Lower lobe of right lung (tissue), 2 donors: Measurements from ENCODE around the gene MLXIP. TPM values are rescaled to one million over a fixed set of nuclear protein-coding genes. Genes with fewer than 3 reads are reported as not detected.

ENCODE experiments used
- ATAC-seq, 2 donors: fragments of 200-7000 bp; cut with Tn5 transposase; one replicate each; pipeline ENCODE4 v1.9.1; 2020 to 2022; ENCODE audit warnings: mild to moderate bottlenecking in 2 of 2, moderate library complexity in 2 of 2
- DNase-seq: peaks from one replicate; pipeline ENCODE4 v3.0.0-alpha.2; 2020
- H3K27ac ChIP-seq: fragments of 200-600 bp; one replicate; pipeline ENCODE4 v1.8.0; 2022
- H3K27me3 ChIP-seq: fragments of 200-600 bp; one replicate; pipeline ENCODE4 v1.8.0; 2022; ENCODE audit warnings: low read depth
- H3K36me3 ChIP-seq: fragments of 200-600 bp; one replicate; pipeline ENCODE4 v1.8.0; 2022; ENCODE audit warnings: mild to moderate bottlenecking
- H3K4me1 ChIP-seq: fragments of 200-600 bp; one replicate; pipeline ENCODE4 v1.8.0; 2022
- H3K4me3 ChIP-seq: fragments of 200-600 bp; one replicate; pipeline ENCODE4 v1.8.0; 2022; ENCODE audit warnings: mild to moderate bottlenecking
- H3K9me3 ChIP-seq: fragments of 200-600 bp; one replicate; pipeline ENCODE4 v1.8.0; 2022
- CTCF ChIP-seq: fragments of 200-600 bp; IDR thresholded peaks from one replicate; pipeline ENCODE4 v1.8.0; 2022; ENCODE audit warnings: antibody characterized with exemption, mild to moderate bottlenecking
- intact Hi-C: fragments of 100-400 bp; cut with DNase I; formaldehyde crosslinking; loops from one replicate; pipeline ENCODE4 v1.11.0; 2022
- long read RNA-seq: library from polyadenylated mRNA; unstranded; transcript quantifications from one replicate; pipeline ENCODE4 v2.0.0, GENCODE V29; 2021
- total RNA-seq: library from RNA; stranded (reverse); fragmentation: NEBNext Ultra II Directional; extraction: Animal tissue kit (Norgen Biotek cat#: 25700); gene quantifications from one replicate; pipeline ENCODE4 v1.2.1, GENCODE V29; 2021
- donor health status: DM: no; HTN: yes; CAD: no; lungs with severe emphysema.

Gene MLXIP
- total RNA-seq: 55.9 TPM
- long read RNA-seq, full-length matches to known transcripts: 36 of 158 reads
- long read RNA-seq, partial matches to known transcripts: 65 of 158 reads
- long read RNA-seq, other reads (novel, unspliced or antisense): 57 of 158 reads

- Histone ChIP-seq H3K36me3 (no peaks in the 10 kb centered on the region), H3K9me3 (no peaks in the 10 kb centered on the region), H3K4me3 (peak within 1 kb of the TSS; percentile 92), H3K4me1 (peaks cover 45% of the 10 kb centered on the region), H3K27me3 (no peaks in the 10 kb centered on the region), H3K27ac (peak within 1 kb of the TSS; percentile 85)
- no peak for TF ChIP-seq CTCF
- intact Hi-C loops: no loop called here
- DNase-seq: peak; percentile 96
- peak; percentile 90 to 95 for ATAC-seq
Measured at GRCh38 chr12:122078141-122079032, at the start of gene MLXIP. Gene MLXIP (plus strand): TSS chr12:122078756. CDS start chr12:122078854, 98 bp downstream.

GRCh38 chr12:122028905-122029560, 49.5 kb upstream of the MLXIP start:
- Histone ChIP-seq H3K9me3 (no peaks in the 10 kb centered on the region), H3K27ac (no peak overlapping the region), H3K36me3 (no peaks in the 10 kb centered on the region), H3K4me3 (no peak overlapping the region), H3K27me3 (no peaks in the 10 kb centered on the region), H3K4me1 (peaks cover 2% of the 10 kb centered on the region)
- DNase-seq: no peak
- intact Hi-C loops: no loop called here
- no peak for TF ChIP-seq CTCF
- ATAC-seq: no peak

GRCh38 chr12:122029620-122030423, 48.7 kb upstream of the MLXIP start:
- H3K36me3 ChIP-seq: no peaks in the 10 kb centered on the region
- H3K27me3 ChIP-seq: no peaks in the 10 kb centered on the region
- H3K9me3 ChIP-seq: no peaks in the 10 kb centered on the region
- H3K27ac ChIP-seq: no peak overlapping the region
- peaks cover 4% of the 10 kb centered on the region for H3K4me1 ChIP-seq
- ATAC-seq (peak in 1 of 2 donors; percentile 60), DNase-seq (no peak)
- TF ChIP-seq CTCF: no peak
- intact Hi-C loops: no loop called here
- no peak overlapping the region for H3K4me3 ChIP-seq

- no peak for DNase-seq
- no peak overlapping the region for H3K27ac ChIP-seq
- intact Hi-C loops: no loop called here
- H3K4me3 ChIP-seq: no peak overlapping the region
- peaks cover 5% of the 10 kb centered on the region for H3K36me3 ChIP-seq
- TF ChIP-seq CTCF: no peak
- H3K27me3 ChIP-seq: no peaks in the 10 kb centered on the region
- no peaks in the 10 kb centered on the region for H3K9me3 ChIP-seq
- ATAC-seq: no peak
- peaks cover 9% of the 10 kb centered on the region for H3K4me1 ChIP-seq
Measured at GRCh38 chr12:122030424-122031035, 48.0 kb upstream of the MLXIP start.
